GM12878 (cell line): Measurements from ENCODE around the gene ZNF726. TPM values are rescaled to one million over a fixed set of nuclear protein-coding genes. Genes with fewer than 3 reads are reported as not detected.

ENCODE experiments used
- ATAC-seq: fragments of 200-7000 bp; cut with Tn5 transposase; 3 replicates; pipeline ENCODE4 v1.9.1; 2020; ENCODE audit warnings: mild to moderate bottlenecking, moderate library complexity
- BruUV-seq: library from RNA; stranded (reverse); fragments of 400-500 nt; replicated peaks from 2 replicates; lab custom pipeline; 2021; lab: Mats Ljungman, UMichigan
- CTCF ChIA-PET: fragments of 300-600 bp; sonication (Branson Sonifier 250); formaldehyde crosslinking; extraction: SDS; loops from one replicate; lab custom pipeline; 2021; ENCODE audit warnings: inconsistent platforms; lab: Yijun Ruan, JAX
- POLR2A ChIA-PET: fragments of 350-600 bp; formaldehyde crosslinking; extraction: SDS; loops from one replicate; lab custom pipeline; 2021; ENCODE audit warnings: inconsistent platforms; lab: Charles Lee
- RAD21 ChIA-PET: fragments of 300-600 bp; sonication (Branson Sonifier 250); formaldehyde crosslinking; loops from one replicate; lab custom pipeline; 2023; ENCODE audit warnings: antibody characterized with exemption; ENCODE audit not compliant: unreplicated experiment; lab: Charles Lee
- SMC1A ChIA-PET: fragments of 300-600 bp; sonication (Branson Sonifier 250); formaldehyde crosslinking; loops from one replicate; lab custom pipeline; 2023; ENCODE audit not compliant: unreplicated experiment, uncharacterized antibody; lab: Charles Lee
- DNase-seq: peaks from one replicate; pipeline ENCODE4 v3.0.0-alpha.2; 2011; ENCODE audit warnings: low read depth, low spot score
- FAIRE-seq: peaks from 3 replicates; lab custom pipeline; 2011; peaks lifted over from hg19 to GRCh38; lab: Jason Lieb, UNC
- H2AFZ ChIP-seq: 2 replicates; pipeline ENCODE4 v1.6.0; 2011; ENCODE audit warnings: low read depth, low read length, control low read depth; ENCODE audit not compliant: control insufficient read depth
- H3K27ac ChIP-seq: 2 replicates; pipeline ENCODE4 v1.5.1; 2011; ENCODE audit warnings: control low read depth; ENCODE audit not compliant: control insufficient read depth, insufficient read depth
- H3K27me3 ChIP-seq, 2 experiments: replicated peaks in 1 of 2; 2 replicates each; pipeline versions ENCODE4 v1.6.0 to v1.6.1; 2011; ENCODE audit warnings: low read length in 1 of 2; ENCODE audit not compliant: control insufficient read depth in 2 of 2, insufficient read depth in 2 of 2
- H3K36me3 ChIP-seq, 2 experiments: 2 replicates each; pipeline ENCODE4 v1.5.1; 2011; ENCODE audit warnings: low read length in 1 of 2; ENCODE audit not compliant: control insufficient read depth in 2 of 2, insufficient read depth in 2 of 2
- H3K4me1 ChIP-seq: 2 replicates; pipeline ENCODE4 v1.6.1; 2011; ENCODE audit warnings: mild to moderate bottlenecking, low read length, moderate library complexity, mixed read lengths; ENCODE audit not compliant: control insufficient read depth, insufficient read depth
- H3K4me2 ChIP-seq: 2 replicates; pipeline ENCODE4 v1.6.0; 2011; ENCODE audit warnings: control low read depth; ENCODE audit not compliant: control insufficient read depth, insufficient read depth
- H3K4me3 ChIP-seq: fragments of 200-600 bp; sonication (generic); 2 replicates; pipeline ENCODE4 v1.5.1; 2016
- H3K79me2 ChIP-seq: 2 replicates; pipeline ENCODE4 v1.6.0; 2011; ENCODE audit warnings: low read length; ENCODE audit not compliant: control insufficient read depth, insufficient read depth
- H3K9ac ChIP-seq: 2 replicates; pipeline ENCODE4 v1.8.0; 2011; ENCODE audit warnings: low read length, control low read depth, mixed read lengths; ENCODE audit not compliant: control insufficient read depth, insufficient read depth
- H3K9me3 ChIP-seq: replicated peaks from 3 replicates; pipeline ENCODE4 v1.5.1; 2011; ENCODE audit warnings: mild to moderate bottlenecking, low read length; ENCODE audit not compliant: control insufficient read depth, insufficient read depth
- H4K20me1 ChIP-seq: 2 replicates; pipeline ENCODE4 v1.6.0; 2011; ENCODE audit not compliant: control insufficient read depth, insufficient read depth
- ATF2 ChIP-seq: IDR thresholded peaks from 2 replicates; pipeline ENCODE4 v1.6.1; 2012; ENCODE audit warnings: low read length, inconsistent platforms
- DPF2 ChIP-seq: fragments of 450-650 bp; IDR thresholded peaks from 2 replicates; pipeline ENCODE4 v1.6.1; 2017; ENCODE audit warnings: mild to moderate bottlenecking
- ESRRA ChIP-seq: IDR thresholded peaks from 2 replicates; pipeline ENCODE4 v1.6.1; 2012; ENCODE audit warnings: mild to moderate bottlenecking, low read length, improper control_type of control experiment
- HDGF ChIP-seq: fragments of 450-650 bp; IDR thresholded peaks from 2 replicates; pipeline ENCODE4 v1.6.1; 2016; ENCODE audit warnings: antibody characterized with exemption
- LARP7 ChIP-seq: fragments of 450-650 bp; IDR thresholded peaks from 2 replicates; pipeline ENCODE4 v1.6.1; 2017; ENCODE audit warnings: mild to moderate bottlenecking
- PAX5 ChIP-seq: IDR thresholded peaks from 2 replicates; pipeline ENCODE4 v1.6.1; 2011; ENCODE audit warnings: low read depth, low read length, borderline replicate concordance
- RAD21 ChIP-seq: IDR thresholded peaks from 2 replicates; pipeline ENCODE4 v1.6.1; 2011; ENCODE audit warnings: mild to moderate bottlenecking, low read depth, low read length, moderate library complexity; ENCODE audit not compliant: insufficient read depth
- RUNX3 ChIP-seq: IDR thresholded peaks from 2 replicates; pipeline ENCODE4 v1.6.1; 2012; ENCODE audit warnings: low read length, inconsistent platforms
- ZBTB4 ChIP-seq: fragments of 450-650 bp; formaldehyde crosslinking; IDR thresholded peaks from 2 replicates; pipeline ENCODE4 v1.4.0; 2022; ENCODE audit warnings: mild to moderate bottlenecking, moderate library complexity
- WGBS: methylation state at CpG from one replicate; pipeline ENCODE4 v1.1.6; 2016; ENCODE audit warnings: low lambda C conversion rate; ENCODE audit not compliant: insufficient replicate concordance, insufficient coverage; ENCODE audit errors: missing lambda C conversion rate; 5-methylcytosine and 5-hydroxymethylcytosine counted together
- in situ Hi-C: fragments of 300-500 bp; cut with MboI; formaldehyde crosslinking; loops from 9 replicates; pipeline ENCODE4 v1.14.3; 2018; ENCODE audit warnings: mixed read lengths
- intact Hi-C: fragments of 100-400 bp; cut with micrococcal nuclease; formaldehyde crosslinking; loops from one replicate; pipeline ENCODE4 v1.14.2; 2022; ENCODE audit not compliant: unreplicated experiment
- polyA plus RNA-seq, 11 experiments: library from polyadenylated mRNA; depleted of rRNA in 4 of 11; unstranded in 6 of 11; stranded (reverse) in 5 of 11; fragments of >200 nt; fragmentation: Nextera tagmentation in 4 of 11; fragmentation: Illumina TruSeq in 1 of 11; extraction: Ambion mirVana in 4 of 11; extraction: Trizol in 1 of 11; gene quantifications; 1 replicate in 1 of 11; 2 replicates in 10 of 11; pipeline versions ENCODE4 v1.2.1 to v1.2.3, GENCODE V29; 2011 to 2016; ENCODE audit warnings: inconsistent platforms in 2 of 11, missing spikeins in 2 of 11, low read depth in 1 of 11
- total RNA-seq, 4 experiments: library from RNA; depleted of rRNA in 3 of 4; stranded (reverse); fragments of >200 nt in 3 of 4; fragmentation: Illumina TruSeq in 1 of 4; extraction: Trizol in 1 of 4; gene quantifications; 2 replicates each; pipeline versions ENCODE4 v1.2.1 to v1.2.3, GENCODE V29; 2013 to 2021

Gene ZNF726
- total and polyA plus RNA-seq, 10 of the 15 experiments (the other 5 are each of a cell fraction or from before 2014, with no cell fraction given) = 0.69 to 2.3 (median 1.5) TPM

GRCh38 chr19:23943411-23943810 is 28.7 kb downstream of the ZNF726 start:
- RAD21 ChIA-PET = no interaction called here
- H3K4me1 ChIP-seq = no peaks in the 10 kb centered on the region
- H3K27ac ChIP-seq = no peak overlapping the region
- no peak for TF ChIP-seq HDGF
- TF ChIP-seq PAX5 = no peak
- no peak for TF ChIP-seq DPF2
- TF ChIP-seq ZBTB4 (CRISPR knock-in tag) = no peak
- TF ChIP-seq ESRRA = no peak
- TF ChIP-seq RUNX3 = no peak
- TF ChIP-seq, all 136 proteins: peak for 0
- ChIA-PET CTCF (no interaction called here), SMC1A (no interaction called here), POLR2A (no interaction called here)
- H3K36me3 ChIP-seq = no peaks in the 10 kb centered on the region
- H3K79me2 ChIP-seq = no peaks in the 10 kb centered on the region
- H4K20me1 ChIP-seq = no peaks in the 10 kb centered on the region
- no peak overlapping the region for H3K9ac ChIP-seq
- WGBS = 93% methylated on average over 1 of the region's 1 CpG
- no peaks in the 10 kb centered on the region for H3K27me3 ChIP-seq
- in situ Hi-C loops (no loop called here), intact Hi-C loops (no loop called here)
- no peaks in the 10 kb centered on the region; the same call in 2 of the 3 replicates for H3K9me3 ChIP-seq
- DNase-seq (no peak), ATAC-seq (no peak), FAIRE-seq (no peak)
- H2AFZ ChIP-seq = no peak overlapping the region
- BruUV-seq = no TSS peak
- H3K4me2 ChIP-seq = no peak overlapping the region
- H3K4me3 ChIP-seq = no peak overlapping the region

GRCh38 chr19:23946569-23946968 is 31.9 kb downstream of the ZNF726 start:
- intact Hi-C loops = no loop called here
- BruUV-seq = no TSS peak
- DNase-seq (no peak), ATAC-seq (no peak), FAIRE-seq (no peak)
- in situ Hi-C loops = no loop called here
- ChIA-PET RAD21 (no interaction called here), SMC1A (no interaction called here), POLR2A (no interaction called here), CTCF (no interaction called here)
- Histone ChIP-seq H2AFZ (no peak overlapping the region), H3K27me3 (no peaks in the 10 kb centered on the region), H4K20me1 (no peaks in the 10 kb centered on the region), H3K79me2 (no peaks in the 10 kb centered on the region), H3K9me3 (no peaks in the 10 kb centered on the region; the same call in 2 of the 3 replicates), H3K4me2 (no peak overlapping the region), H3K36me3 (no peaks in the 10 kb centered on the region), H3K9ac (no peak overlapping the region), H3K27ac (no peak overlapping the region), H3K4me1 (no peaks in the 10 kb centered on the region), H3K4me3 (no peak overlapping the region)
- TF ChIP-seq ATF2 (no peak), LARP7 (no peak), RAD21 (no peak)
